ENCODE measurements around the gene MYBPH. TPM values are rescaled to one million over a fixed set of nuclear protein-coding genes. Genes with fewer than 3 reads are reported as not detected.

The MYBPH gene
- total RNA-seq, 1 experiment from 2014 or later: not detected

DNA sequence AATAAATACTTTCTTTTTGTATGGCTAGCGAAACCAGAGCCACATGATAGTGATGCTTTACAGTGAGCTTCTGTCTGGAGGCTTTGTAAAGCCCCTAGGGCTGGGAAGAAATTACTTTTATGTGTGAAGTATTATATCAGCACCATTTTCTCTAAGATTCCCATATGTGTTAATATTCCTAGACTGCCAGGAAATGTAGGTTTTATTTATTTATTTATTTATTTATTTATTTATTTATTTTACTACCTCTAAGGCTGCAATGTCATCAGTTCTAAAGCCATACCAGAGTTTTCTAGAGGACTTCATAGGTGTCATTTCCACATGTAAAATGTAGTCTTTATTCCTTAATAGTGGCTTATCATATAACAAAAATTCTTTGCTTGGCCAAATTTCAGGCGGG, 15.3 kb upstream of the MYBPH start:
- H3K27ac ChIP-seq (ENCODE audit: insufficient read length, low read depth, low read length): no peak overlapping the region
- no CpG with 5 or more reads among the region's 2 CpGs for WGBS (ENCODE audit: extremely low coverage, insufficient read length, low lambda C conversion rate)
- H3K14ac ChIP-seq (ENCODE audit: insufficient read depth, low read length): no peak overlapping the region
- no peak overlapping the region for H2BK15ac ChIP-seq (ENCODE audit: low read depth, low read length)
- no peak overlapping the region for H2AK5ac ChIP-seq (ENCODE audit: insufficient read length, low read length)
- no peaks in the 10 kb centered on the region for H3K79me1 ChIP-seq (ENCODE audit: insufficient read depth, low read depth, low read length, poor library complexity, severe bottlenecking)
- H4K20me1 ChIP-seq (ENCODE audit: control insufficient read depth, insufficient read depth, insufficient read length): no peaks in the 10 kb centered on the region
- peaks cover 6% of the 10 kb centered on the region; the same call in 1 of the 2 replicates for H3K4me1 ChIP-seq (ENCODE audit: insufficient read depth, low read length)
- Mint-ChIP-seq H3K36me3 (ENCODE audit: insufficient read depth in 1 of 3, low read depth in 3 of 3) (no peaks in the 10 kb centered on the region), H3K27me3 (ENCODE audit: low read depth) (no peaks in the 10 kb centered on the region; the same call in 1 of the 2 replicates), H3K4me3 (no peak overlapping the region), H3K9me3 (no peaks in the 10 kb centered on the region; a peak in 2 of 5 replicates), H3K4me1 (peaks cover 19 to 24% of the 10 kb centered on the region in 2 experiments), H3K27ac (no peak overlapping the region)
- no peak overlapping the region for H3K9ac ChIP-seq (ENCODE audit: extremely low read depth, insufficient read length, low read length)
- peaks cover 3% of the 10 kb centered on the region for H3K23me2 ChIP-seq (ENCODE audit: insufficient read length, low read depth, low read length, poor library complexity, severe bottlenecking)
- H2BK20ac ChIP-seq (ENCODE audit: low read depth, low read length, poor library complexity, severe bottlenecking): no peak overlapping the region
- no peak overlapping the region for H4K91ac ChIP-seq (ENCODE audit: insufficient read length, low read depth, low read length)
- DNase-seq: no peak
- H3K9me3 ChIP-seq (ENCODE audit: control insufficient read depth, low read depth, low read length): no peaks in the 10 kb centered on the region
- H3K56ac ChIP-seq (ENCODE audit: insufficient read length, low read depth, low read length): no peak overlapping the region
- H3K18ac ChIP-seq (ENCODE audit: insufficient read length, low read depth, low read length): no peak overlapping the region
- H4K5ac ChIP-seq (ENCODE audit: insufficient read length, low read depth, low read length): no peak overlapping the region
- no peak overlapping the region for H3K4me2 ChIP-seq (ENCODE audit: insufficient read depth, insufficient read length, low read length)
- no peak overlapping the region for H3K23ac ChIP-seq (ENCODE audit: insufficient read length, low read depth, low read length)
- no peak for TF ChIP-seq CTCF (conservative IDR thresholded peaks at IDR 0.05)
- no peak overlapping the region for H2AFZ ChIP-seq (ENCODE audit: low read length)
- H2BK5ac ChIP-seq (ENCODE audit: insufficient read length, low read length): no peak overlapping the region
- no peak overlapping the region for H2BK12ac ChIP-seq (ENCODE audit: insufficient read length, low read depth, low read length)
- no peak overlapping the region for H3T11ph ChIP-seq (ENCODE audit: low read length)
- no peak overlapping the region for H4K8ac ChIP-seq (replicated peaks; ENCODE audit: insufficient read length, low read depth, low read length)
- H3K79me2 ChIP-seq (ENCODE audit: insufficient read depth, low read length): no peaks in the 10 kb centered on the region
- no peak overlapping the region for H3K4ac ChIP-seq (ENCODE audit: low read depth, low read length)
- no peak overlapping the region for H2BK120ac ChIP-seq (ENCODE audit: low read depth, low read length, poor library complexity, severe bottlenecking)
- no peaks in the 10 kb centered on the region for H3K27me3 ChIP-seq (ENCODE audit: insufficient read depth, low read length)

Data from H9 (cell line).